GM12801 (cell line): ENCODE data around the gene DACT2.

Experiments
- CTCF ChIP-seq: IDR thresholded peaks from one replicate; pipeline ENCODE4 v1.5.1; 2011; ENCODE audit warnings: control low read depth; ENCODE audit not compliant: insufficient read length; ENCODE audit errors: extremely low read depth

The DACT2 gene

DNA sequence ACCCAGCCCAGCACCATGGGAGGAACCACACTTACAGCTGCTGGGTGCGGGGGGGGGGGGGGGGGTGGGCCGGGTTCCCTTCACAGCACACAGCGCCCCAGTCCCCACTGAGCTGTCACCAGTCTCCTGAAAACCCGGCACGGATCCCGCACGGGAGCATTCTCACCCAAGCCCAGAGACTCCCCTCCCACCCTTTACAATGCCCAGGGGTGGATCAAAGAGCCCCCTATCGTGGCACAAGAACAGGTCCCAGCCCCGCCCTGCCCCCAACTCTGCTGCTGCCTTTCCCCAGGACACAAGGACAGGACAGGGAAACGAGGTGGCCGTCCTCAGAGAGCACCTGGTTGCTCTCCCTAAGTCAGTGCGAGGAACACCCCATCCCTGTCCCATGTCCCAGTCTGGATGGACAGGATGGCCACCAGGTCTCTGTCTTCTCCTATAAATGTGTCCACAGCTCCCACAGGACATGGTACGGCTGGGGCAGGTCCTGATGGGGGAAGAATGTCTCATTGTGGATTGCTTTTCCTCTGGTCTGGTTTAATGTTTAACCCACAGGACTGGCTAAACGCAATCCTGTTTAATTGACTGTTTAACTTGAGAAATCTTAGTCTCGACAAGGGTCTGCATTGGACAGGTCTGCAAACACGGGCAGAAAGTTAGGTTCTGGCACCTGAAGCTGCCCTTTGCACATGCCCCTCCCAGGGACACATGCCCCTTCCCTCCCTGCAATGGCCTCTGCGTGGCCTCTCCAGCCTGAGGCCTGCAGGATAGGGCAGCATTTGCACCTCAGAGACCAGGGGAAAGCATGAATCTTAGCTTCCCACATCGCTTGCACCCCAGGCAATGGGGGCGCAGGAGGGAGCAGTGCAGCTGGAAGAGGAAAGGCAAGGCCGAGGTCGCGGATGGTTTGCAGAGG, 45.3 kb downstream of the DACT2 start:
- TF ChIP-seq CTCF: no peak

DNA sequence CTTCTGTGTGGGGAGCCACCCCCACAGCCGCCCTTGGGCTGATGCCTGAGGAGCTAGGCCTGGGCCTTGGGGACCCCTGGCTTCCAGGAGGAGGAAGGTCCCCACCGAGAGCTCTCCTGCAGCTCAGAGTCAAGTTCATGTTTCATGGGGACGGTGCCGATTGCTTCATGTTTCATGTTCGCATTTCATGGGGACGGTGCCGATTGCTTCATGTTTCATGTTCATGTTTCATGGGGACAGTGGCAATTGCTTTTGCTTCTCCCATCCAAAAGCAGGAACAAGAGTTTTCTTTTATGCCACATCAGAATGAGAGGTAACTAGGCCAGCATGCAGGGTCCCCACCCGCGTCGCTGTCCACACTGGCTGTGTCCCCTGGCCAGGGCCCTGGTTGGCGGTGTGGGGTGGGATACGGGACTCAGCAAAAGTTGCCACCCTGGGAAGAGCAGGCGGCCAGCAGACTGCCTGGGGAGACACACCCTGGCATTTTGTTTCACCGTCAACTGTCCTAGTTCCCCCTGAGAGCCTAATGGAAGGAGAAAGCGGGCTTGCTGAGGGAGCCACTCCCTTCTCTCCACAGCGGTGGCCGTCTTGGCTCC, 46.0 kb downstream of the DACT2 start:
- no peak for TF ChIP-seq CTCF

DNA sequence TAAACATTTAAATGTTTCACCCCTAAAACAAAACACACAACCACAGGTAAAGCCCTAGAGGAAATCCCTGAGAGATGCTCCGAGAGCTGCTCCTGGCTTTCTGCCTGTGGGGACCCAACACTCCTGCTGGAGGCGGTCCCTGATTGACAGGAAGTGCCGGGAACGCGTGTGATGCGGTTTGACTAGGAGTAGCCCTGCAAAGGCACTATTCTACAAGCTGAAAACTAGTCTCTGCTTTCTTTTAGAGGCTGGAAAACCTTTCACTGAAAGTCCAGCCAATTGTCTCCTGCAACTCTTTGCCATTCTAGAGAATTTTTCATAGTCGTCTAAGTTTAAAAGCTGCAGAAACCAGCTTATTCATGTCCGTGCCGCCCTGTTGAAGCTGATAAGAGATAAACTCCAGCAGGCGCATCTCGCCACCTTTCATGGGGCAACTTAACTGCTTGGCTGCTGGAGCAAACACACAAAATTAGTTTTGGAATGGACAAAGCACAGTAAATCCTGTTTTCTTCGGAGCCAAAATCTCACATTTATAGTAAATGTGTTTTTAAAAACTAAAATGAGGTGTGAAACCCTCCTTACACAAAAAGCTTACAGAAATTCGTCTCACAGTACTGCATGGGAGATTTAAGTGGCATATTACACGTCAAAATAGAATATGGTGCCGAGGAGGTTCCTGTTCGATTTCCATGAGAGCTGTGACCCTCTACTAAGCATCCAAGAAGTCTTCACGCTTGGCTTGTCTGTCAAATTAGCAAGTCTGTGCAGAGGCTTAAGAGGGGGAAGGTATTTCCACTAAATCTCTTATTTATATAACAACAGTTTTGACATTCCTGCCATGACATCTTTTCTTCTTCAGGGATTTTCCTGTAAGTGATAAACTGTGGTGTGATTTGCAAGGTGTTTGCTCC, 46.9 kb downstream of the DACT2 start:
- no peak for TF ChIP-seq CTCF

DNA sequence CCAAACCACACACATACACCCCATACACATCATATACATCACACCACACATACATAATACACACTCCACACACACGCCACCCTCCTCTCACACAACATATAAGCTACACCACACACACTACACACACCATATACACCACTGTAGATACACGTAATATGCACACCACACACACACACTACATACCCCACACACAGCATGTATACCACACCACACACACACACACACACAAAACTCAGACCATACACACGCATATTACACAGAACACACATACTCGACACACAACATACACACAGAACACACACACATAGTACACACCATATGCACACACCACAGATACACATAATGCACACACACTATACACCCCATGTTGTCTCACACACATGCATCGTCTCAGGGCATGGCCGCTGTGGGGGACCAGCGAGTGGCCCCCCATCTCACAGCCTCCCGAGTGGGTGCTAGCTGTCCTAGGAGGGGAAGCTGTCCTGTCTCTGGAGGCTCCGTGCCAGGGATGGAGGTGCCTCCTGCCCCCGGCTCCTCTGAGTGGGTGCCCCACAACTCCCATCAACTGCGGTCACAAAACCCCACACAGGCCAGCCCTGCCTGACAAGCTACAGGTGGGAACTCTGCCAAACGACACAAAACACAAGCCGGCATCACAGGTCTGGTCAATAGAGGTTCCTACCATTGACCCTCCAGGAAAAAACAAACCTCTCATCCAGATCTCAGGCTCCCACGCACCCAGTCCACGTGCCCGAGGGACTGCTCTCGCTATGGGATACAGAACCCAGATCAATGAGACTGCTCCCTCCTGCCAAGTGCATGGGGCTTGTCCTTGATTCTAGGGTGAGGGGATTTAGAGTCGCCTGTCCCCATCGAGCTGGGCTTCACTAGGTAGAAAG, 49.1 kb downstream of the DACT2 start:
- TF ChIP-seq CTCF: no peak

DNA sequence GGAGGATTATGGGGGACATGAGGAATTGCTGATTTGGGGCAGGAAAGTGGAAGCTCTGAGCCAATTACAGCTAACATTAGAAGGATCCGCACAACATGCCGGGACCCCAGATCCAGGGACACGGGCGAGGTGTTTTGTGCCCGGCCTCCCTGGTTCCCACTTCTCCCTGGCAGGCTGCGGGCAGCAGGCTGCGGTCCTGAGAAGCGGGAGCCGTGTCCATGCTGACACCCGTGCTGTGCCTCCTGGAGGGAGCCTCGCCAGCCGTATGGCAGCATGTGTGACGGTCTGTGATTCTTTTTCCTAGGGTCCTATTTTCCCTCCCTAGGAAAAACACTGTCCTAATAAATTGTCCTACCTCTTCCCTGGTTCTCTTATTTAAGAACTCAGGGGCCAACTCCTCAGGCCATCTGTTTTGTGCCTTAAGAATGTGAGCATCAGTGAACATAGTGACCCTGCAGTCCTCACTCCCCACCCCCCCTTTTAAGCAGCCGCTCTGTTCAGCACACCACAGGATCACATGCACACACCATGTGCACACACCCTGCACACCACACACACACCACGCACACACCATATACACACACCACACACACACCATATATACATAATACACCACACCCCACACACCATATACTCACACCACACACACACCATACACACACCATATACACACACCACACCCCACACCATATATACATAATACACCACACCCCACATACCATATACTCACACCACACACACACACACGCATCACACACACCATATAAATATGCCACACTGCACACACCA, 49.9 kb downstream of the DACT2 start:
- no peak for TF ChIP-seq CTCF

GRCh38 chr6:168268755-168269154, 50.8 kb downstream of the DACT2 start:
- TF ChIP-seq CTCF: no peak
